Sigmoid colon (tissue), 7 donors: ENCODE data around the gene ANKEF1. TPM values are rescaled to one million over a fixed set of nuclear protein-coding genes. Genes with fewer than 3 reads are reported as not detected.

ENCODE experiments used
- DNase-seq: peaks from one replicate; pipeline ENCODE4 v3.0.0-alpha.2; 2019
- H3K27ac ChIP-seq, 4 donors: fragments of 200-600 bp; sonication (generic); one replicate each; pipeline ENCODE4 v1.5.1; 2016 to 2019; ENCODE audit warnings: mild to moderate bottlenecking in 1 of 4
- H3K27me3 ChIP-seq, 3 donors: fragments of 200-600 bp; sonication (generic); one replicate each; pipeline ENCODE4 v1.5.1; 2019; ENCODE audit warnings: mild to moderate bottlenecking in 1 of 3
- H3K36me3 ChIP-seq, 4 donors: fragments of 200-600 bp; sonication (generic); one replicate each; pipeline ENCODE4 v1.5.1; 2016 to 2019
- H3K4me1 ChIP-seq, 4 donors: fragments of 200-600 bp; sonication (generic); one replicate each; pipeline ENCODE4 v1.5.1; 2017 to 2019
- H3K4me3 ChIP-seq, 4 donors: fragments of 200-600 bp; sonication (generic); one replicate each; pipeline ENCODE4 v1.5.1; 2017 to 2019; ENCODE audit warnings: mild to moderate bottlenecking in 2 of 4, moderate library complexity in 1 of 4
- H3K9me3 ChIP-seq, 4 donors: fragments of 200-600 bp in 3 of 4; sonication (generic) in 3 of 4; one replicate each; pipeline versions ENCODE4 v1.5.1 to v1.6.1; 2013 to 2019
- EP300 ChIP-seq, 4 donors: sonication (generic); formaldehyde crosslinking; IDR thresholded peaks; one replicate each; pipeline ENCODE4 v1.6.1; 2017; ENCODE audit warnings: antibody characterized with exemption in 4 of 4
- POLR2A ChIP-seq, 2 donors: fragments of 450-650 bp; IDR thresholded peaks; one replicate each; pipeline ENCODE4 v1.6.1; 2016; ENCODE audit warnings: antibody characterized with exemption in 2 of 2, mild to moderate bottlenecking in 2 of 2, moderate library complexity in 2 of 2
- POLR2AphosphoS5 ChIP-seq, 4 donors: sonication (generic); formaldehyde crosslinking; IDR thresholded peaks; one replicate each; pipeline ENCODE4 v1.6.1; 2017; ENCODE audit warnings: antibody characterized with exemption in 4 of 4
- WGBS, 2 donors: extraction: QIAGEN DNeasy Blood & Tissue Kit; methylation state at CpG; one replicate each; pipeline ENCODE4 v1.1.7; 2013; 5-methylcytosine and 5-hydroxymethylcytosine counted together
- intact Hi-C: fragments of 100-400 bp; cut with DNase I; formaldehyde crosslinking; loops from one replicate; pipeline ENCODE4 v1.15.1; 2023
- polyA plus RNA-seq, 3 donors: library from polyadenylated mRNA; stranded (reverse); fragments of 200-250 nt; gene quantifications; one replicate each; pipeline ENCODE4 v1.2.3, GENCODE V29; 2013
- total RNA-seq, 4 donors: library from RNA; depleted of rRNA; stranded (reverse); fragments of >200 nt; gene quantifications; one replicate each; pipeline ENCODE4 v1.1.0, GENCODE V29; 2016
- TF ChIP-seq, protein P1 (sequence below), 4 experiments: fragments of 450-650 bp in 3 of 4; fragments of 200-600 bp in 1 of 4; IDR thresholded peaks; one replicate each; pipeline ENCODE4 v1.5.1; 2016 to 2019; ENCODE audit warnings: antibody characterized with exemption in 4 of 4, mild to moderate bottlenecking in 3 of 4, moderate library complexity in 2 of 4
- donor health status: healthy with polysubstance abuse.
- donor health status: Bipolar disorder and iron deficiency.
- donor health status: healthy.

Gene ANKEF1
- total and polyA plus RNA-seq, 7 donors = 0.16 to 2.4 (median 1.1) TPM

DNA sequence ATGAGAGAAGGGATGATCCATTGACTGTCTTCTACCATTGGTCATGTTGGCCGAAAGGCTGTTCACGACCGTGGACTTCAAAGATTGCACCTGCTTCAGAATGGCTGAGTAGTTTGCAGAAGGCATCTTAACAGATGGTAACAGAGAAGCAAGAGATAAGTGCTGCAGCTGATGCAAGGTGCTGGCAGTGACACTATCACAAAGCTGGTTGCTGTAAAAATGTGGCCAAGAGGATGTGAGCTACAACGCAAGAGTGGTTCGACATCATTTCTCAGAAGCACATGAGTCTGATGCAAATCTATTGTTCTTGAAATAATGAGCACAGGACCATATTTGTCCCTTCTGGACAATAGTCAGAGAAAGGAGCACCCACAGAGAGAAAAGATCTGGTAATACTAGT lies 27.0 kb upstream of the ANKEF1 start:
- WGBS, 2 donors = 86 to 95% methylated on average over 5 of the region's 5 CpGs
- intact Hi-C loops = no loop called here
- Histone ChIP-seq H3K27me3 (no peaks in the 10 kb centered on the region), H3K27ac (no peak overlapping the region), H3K4me3 (no peak overlapping the region), H3K36me3 (no peaks in the 10 kb centered on the region), H3K4me1 (no peaks in the 10 kb centered on the region), H3K9me3 (no peaks in the 10 kb centered on the region)
- no peak for TF ChIP-seq POLR2A (IDR thresholded peaks at IDR 0.05)
- no peak for TF ChIP-seq EP300 (IDR thresholded peaks at IDR 0.05)
- no peak for TF ChIP-seq POLR2AphosphoS5 (IDR thresholded peaks at IDR 0.05)
- TF ChIP-seq, protein P1, sequence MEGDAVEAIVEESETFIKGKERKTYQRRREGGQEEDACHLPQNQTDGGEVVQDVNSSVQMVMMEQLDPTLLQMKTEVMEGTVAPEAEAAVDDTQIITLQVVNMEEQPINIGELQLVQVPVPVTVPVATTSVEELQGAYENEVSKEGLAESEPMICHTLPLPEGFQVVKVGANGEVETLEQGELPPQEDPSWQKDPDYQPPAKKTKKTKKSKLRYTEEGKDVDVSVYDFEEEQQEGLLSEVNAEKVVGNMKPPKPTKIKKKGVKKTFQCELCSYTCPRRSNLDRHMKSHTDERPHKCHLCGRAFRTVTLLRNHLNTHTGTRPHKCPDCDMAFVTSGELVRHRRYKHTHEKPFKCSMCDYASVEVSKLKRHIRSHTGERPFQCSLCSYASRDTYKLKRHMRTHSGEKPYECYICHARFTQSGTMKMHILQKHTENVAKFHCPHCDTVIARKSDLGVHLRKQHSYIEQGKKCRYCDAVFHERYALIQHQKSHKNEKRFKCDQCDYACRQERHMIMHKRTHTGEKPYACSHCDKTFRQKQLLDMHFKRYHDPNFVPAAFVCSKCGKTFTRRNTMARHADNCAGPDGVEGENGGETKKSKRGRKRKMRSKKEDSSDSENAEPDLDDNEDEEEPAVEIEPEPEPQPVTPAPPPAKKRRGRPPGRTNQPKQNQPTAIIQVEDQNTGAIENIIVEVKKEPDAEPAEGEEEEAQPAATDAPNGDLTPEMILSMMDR (IDR thresholded peaks at IDR 0.05) = no peak
- DNase-seq = no peak

DNA sequence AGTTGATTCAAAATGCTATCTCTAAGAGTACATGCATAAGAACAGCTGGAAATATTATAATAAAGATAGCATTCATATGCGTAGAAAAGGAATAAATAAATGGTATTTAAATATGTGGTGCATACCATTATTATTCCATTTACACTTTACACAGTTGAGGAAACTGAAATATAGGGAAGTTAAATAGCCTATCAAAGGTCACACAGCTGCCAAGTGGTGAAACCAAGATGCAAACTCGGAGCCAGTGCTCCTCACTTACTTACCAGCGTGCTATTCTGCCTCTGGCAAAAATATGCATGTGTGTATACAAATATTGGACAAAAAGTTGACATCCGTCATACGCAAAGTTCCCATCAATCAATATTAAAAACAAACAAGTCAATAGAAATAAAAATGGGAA lies 22.3 kb upstream of the ANKEF1 start:
- H3K4me3 ChIP-seq = no peak overlapping the region
- H3K27ac ChIP-seq = no peak overlapping the region
- intact Hi-C loops = no loop called here
- TF ChIP-seq EP300 (IDR thresholded peaks at IDR 0.05) (no peak), POLR2AphosphoS5 (IDR thresholded peaks at IDR 0.05) (no peak), POLR2A (IDR thresholded peaks at IDR 0.05) (no peak)
- TF ChIP-seq, protein P1 (IDR thresholded peaks at IDR 0.05) = no peak
- no peaks in the 10 kb centered on the region for H3K4me1 ChIP-seq
- DNase-seq = no peak
- no peaks in the 10 kb centered on the region for H3K9me3 ChIP-seq
- H3K27me3 ChIP-seq = no peaks in the 10 kb centered on the region
- WGBS, 2 donors = 62 to 63% methylated on average over 5 of the region's 5 CpGs
- H3K36me3 ChIP-seq = no peaks in the 10 kb centered on the region

DNA sequence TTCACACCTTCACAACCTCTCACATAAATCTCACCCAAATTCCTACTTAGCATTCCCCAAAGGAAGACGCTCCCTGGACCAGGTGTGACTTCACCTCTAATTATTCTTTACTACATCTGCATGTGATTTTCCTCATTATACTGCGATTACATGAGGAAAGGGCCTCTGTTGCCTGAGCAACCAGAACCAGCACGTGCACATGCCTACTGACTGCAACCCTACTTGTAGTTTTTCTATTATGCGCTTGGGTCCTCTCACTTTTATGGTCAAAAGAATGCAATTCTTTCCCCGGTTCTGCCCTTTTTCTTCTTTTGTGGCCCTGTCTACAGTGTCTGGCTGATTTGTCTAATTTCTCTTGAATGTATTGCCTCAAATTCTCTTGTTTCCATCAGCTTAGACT lies 20.4 kb upstream of the ANKEF1 start:
- no peaks in the 10 kb centered on the region for H3K9me3 ChIP-seq
- H3K4me3 ChIP-seq = no peak overlapping the region
- H3K27me3 ChIP-seq = no peaks in the 10 kb centered on the region
- H3K36me3 ChIP-seq = no peaks in the 10 kb centered on the region
- 72 to 75% methylated on average over 5 of the region's 5 CpGs for WGBS, 2 donors
- TF ChIP-seq POLR2A (IDR thresholded peaks at IDR 0.05) (no peak), EP300 (IDR thresholded peaks at IDR 0.05) (no peak), POLR2AphosphoS5 (IDR thresholded peaks at IDR 0.05) (no peak)
- TF ChIP-seq, protein P1 (IDR thresholded peaks at IDR 0.05) = no peak
- no peaks in the 10 kb centered on the region for H3K4me1 ChIP-seq
- intact Hi-C loops = no loop called here
- no peak overlapping the region for H3K27ac ChIP-seq
- DNase-seq = no peak

DNA sequence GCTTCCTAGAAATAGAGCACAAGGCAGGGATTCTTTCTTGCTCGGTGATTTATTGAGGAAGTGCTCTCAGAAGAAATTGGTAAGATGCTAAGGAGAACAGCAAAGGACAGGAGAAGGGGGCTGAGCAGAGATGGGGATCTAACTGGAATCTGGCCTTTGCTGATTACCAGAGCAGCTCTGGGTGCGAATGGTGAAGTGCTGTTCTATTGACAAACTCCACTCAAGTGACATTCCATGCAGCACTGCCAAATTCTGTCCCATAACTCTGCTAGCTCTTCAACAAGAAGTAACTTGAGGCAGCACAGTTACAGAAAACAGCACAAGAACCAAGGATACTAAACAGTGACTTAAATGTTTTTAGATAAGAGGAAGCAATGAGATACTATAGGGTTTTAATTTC lies 13.8 kb upstream of the ANKEF1 start:
- TF ChIP-seq EP300 (IDR thresholded peaks at IDR 0.05) = no peak
- TF ChIP-seq POLR2AphosphoS5 (IDR thresholded peaks at IDR 0.05) = no peak
- no peak for TF ChIP-seq POLR2A (IDR thresholded peaks at IDR 0.05)
- TF ChIP-seq, protein P1 (IDR thresholded peaks at IDR 0.05) = no peak
- H3K4me3 ChIP-seq = no peak overlapping the region
- DNase-seq = no peak
- H3K36me3 ChIP-seq = no peaks in the 10 kb centered on the region
- WGBS, 2 donors = 38 to 64% methylated on average over 2 of the region's 2 CpGs
- no peak overlapping the region for H3K27ac ChIP-seq
- no peaks in the 10 kb centered on the region for H3K9me3 ChIP-seq
- H3K4me1 ChIP-seq = no peaks in the 10 kb centered on the region
- intact Hi-C loops = no loop called here
- no peaks in the 10 kb centered on the region for H3K27me3 ChIP-seq

DNA sequence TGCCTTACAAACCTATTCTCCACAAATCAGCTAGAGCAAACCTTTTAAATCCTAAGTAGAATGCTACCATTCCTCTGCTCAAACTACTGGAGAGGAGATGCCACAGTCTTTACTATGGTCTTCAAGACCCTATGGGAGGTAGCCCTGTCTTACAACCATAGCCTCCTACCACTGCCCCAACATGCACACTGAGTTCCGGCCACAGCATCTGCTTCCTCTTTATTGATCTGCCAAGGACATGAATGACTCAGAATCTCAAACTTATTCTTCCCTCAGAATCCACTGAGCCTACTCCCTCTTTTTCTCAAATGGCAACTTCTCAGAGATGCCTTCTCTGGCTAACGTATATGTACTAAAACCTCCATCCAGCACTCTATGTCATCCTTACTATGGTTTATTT lies 12.2 kb upstream of the ANKEF1 start:
- TF ChIP-seq EP300 (IDR thresholded peaks at IDR 0.05) (no peak), POLR2A (IDR thresholded peaks at IDR 0.05) (no peak), POLR2AphosphoS5 (IDR thresholded peaks at IDR 0.05) (no peak)
- TF ChIP-seq, protein P1 (IDR thresholded peaks at IDR 0.05) = no peak
- Histone ChIP-seq H3K9me3 (no peaks in the 10 kb centered on the region), H3K27me3 (no peaks in the 10 kb centered on the region), H3K36me3 (no peaks in the 10 kb centered on the region), H3K4me1 (no peaks in the 10 kb centered on the region), H3K27ac (no peak overlapping the region), H3K4me3 (no peak overlapping the region)
- 66 to 87% methylated on average over 2 of the region's 2 CpGs for WGBS, 2 donors
- intact Hi-C loops = no loop called here
- no peak for DNase-seq
